Measurements from ENCODE around the gene USP40.
"Not testable (repeated sequence)": the region's sequence is repeated elsewhere in the genome, so short reads cannot be mapped to it uniquely, and the experiment has no call there.

The USP40 gene, protein sequence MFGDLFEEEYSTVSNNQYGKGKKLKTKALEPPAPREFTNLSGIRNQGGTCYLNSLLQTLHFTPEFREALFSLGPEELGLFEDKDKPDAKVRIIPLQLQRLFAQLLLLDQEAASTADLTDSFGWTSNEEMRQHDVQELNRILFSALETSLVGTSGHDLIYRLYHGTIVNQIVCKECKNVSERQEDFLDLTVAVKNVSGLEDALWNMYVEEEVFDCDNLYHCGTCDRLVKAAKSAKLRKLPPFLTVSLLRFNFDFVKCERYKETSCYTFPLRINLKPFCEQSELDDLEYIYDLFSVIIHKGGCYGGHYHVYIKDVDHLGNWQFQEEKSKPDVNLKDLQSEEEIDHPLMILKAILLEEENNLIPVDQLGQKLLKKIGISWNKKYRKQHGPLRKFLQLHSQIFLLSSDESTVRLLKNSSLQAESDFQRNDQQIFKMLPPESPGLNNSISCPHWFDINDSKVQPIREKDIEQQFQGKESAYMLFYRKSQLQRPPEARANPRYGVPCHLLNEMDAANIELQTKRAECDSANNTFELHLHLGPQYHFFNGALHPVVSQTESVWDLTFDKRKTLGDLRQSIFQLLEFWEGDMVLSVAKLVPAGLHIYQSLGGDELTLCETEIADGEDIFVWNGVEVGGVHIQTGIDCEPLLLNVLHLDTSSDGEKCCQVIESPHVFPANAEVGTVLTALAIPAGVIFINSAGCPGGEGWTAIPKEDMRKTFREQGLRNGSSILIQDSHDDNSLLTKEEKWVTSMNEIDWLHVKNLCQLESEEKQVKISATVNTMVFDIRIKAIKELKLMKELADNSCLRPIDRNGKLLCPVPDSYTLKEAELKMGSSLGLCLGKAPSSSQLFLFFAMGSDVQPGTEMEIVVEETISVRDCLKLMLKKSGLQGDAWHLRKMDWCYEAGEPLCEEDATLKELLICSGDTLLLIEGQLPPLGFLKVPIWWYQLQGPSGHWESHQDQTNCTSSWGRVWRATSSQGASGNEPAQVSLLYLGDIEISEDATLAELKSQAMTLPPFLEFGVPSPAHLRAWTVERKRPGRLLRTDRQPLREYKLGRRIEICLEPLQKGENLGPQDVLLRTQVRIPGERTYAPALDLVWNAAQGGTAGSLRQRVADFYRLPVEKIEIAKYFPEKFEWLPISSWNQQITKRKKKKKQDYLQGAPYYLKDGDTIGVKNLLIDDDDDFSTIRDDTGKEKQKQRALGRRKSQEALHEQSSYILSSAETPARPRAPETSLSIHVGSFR

DNA sequence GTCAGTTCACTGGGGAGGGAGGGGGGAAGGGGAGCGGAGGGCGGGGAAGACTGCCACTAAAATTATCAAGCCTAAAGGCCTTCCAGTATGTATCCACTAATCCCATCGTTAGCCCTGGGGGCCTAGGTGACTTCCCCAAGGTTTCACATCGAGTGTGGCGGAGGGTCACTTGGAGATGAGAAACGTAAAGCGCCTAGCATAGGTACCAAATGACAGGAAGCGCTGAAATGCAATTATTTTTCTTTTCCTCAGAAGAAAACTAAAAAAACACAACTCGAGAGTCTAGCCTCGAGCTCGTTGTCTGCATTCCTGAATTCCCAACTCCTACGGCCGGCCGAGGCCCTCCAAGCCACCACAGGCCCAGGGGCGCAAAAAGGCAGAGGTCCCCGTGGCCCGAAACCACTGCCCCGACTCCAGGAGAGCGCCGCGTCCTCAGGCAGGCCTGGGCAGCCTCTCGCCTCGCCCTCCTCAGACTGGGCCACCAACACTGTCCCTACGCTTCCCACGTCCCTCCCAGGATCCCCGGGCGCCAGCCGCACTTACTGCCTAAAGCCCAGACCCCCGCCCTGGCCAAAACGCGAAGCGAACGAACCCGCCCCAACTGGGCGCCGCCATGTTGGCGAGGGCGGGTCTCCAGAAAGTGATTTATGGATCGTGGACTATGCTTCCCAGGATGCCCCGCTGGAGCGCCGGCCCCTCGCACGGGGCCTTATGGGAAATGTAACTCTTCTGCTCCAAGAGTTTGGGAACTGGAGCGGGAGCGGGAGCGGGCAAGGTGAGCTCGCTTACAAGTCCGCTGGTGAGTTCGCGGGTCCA is at the start of gene USP40:
Gene USP40, minus strand, starts transcription at position 642 of the 816 bp plus-strand sequence. CDS start 1,228 bp downstream, outside the sequence.
- peak; percentile 36 to 44 for DNase-seq

DNA sequence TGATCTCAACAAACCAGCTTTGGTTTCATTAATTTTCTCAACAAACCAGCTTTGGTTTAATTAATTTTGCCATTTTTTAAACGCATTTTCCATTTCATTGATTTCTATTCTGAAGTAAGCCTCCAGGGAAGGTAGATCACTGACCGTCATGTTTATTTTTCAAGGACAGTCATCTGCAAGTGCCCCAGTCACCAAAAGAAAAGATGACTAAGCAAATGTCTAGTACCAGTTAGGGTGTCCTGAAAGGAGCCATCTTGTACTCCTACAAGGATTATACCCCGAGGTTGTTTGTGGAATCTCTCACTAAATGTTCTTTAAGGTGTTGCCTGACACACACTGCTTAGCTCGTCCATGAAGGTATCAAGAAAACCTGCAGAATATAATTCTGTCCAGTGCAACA is 44.7 kb upstream of the USP40 start:
- no peak for DNase-seq

DNA sequence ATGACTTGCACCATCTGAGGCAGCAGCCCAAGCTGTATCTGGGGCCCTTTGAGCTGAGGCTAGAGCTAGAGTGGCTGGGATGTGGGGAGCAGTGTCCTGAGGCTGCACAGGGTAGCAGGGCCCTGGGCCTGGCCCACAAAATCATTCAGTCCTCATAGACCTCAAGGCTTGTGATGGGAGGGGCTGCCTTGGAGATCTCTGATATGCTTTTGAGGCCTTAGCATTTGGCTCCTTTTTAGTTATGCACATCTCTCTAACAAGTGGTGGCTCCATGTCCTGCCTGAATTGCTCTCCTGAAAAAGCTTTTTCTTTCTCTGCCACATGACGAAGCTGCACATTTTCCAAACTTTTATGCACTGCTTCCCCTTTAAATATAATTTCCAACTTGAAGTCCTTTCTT is 39.1 kb upstream of the USP40 start:
- DNase-seq, result no peak

DNA sequence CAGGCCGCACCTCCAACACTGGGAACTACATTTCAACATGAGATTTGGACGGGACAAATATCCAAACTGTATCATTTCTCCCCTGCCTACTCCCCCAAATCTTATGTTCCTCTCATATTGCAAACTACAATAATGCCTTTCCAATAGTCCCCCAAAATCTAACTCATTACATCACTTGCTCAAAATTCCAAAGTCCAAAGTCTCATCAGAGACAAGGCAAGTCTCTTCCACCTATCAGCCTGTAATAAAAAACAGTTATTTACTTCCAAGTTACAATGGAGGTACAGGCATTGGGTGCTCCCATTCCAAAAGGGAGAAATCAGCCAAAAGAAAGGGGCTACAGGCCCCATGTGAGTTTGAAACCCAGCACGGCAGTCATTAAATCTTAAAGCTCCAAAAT is 38.2 kb upstream of the USP40 start:
- no peak for DNase-seq

DNA sequence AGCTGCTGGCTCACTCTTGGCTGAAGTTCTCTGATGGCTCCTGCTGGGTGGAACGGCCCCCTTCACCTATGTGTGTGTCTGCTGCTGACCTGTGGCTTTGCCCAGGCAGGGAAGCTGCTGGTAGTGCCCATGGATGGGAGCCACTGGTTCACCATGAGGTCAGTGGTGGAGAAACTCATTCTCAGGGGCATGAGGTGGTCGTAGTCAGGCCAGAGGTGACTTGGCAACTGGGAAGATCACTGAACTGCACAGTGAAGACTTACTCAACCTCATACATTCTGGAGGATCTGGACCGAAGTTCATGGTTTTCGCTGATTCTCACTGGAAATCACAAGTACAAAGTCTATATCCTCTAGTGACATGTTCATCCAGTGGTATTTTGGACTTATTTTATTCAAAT is 36.9 kb upstream of the USP40 start:
- no peak for DNase-seq

DNA sequence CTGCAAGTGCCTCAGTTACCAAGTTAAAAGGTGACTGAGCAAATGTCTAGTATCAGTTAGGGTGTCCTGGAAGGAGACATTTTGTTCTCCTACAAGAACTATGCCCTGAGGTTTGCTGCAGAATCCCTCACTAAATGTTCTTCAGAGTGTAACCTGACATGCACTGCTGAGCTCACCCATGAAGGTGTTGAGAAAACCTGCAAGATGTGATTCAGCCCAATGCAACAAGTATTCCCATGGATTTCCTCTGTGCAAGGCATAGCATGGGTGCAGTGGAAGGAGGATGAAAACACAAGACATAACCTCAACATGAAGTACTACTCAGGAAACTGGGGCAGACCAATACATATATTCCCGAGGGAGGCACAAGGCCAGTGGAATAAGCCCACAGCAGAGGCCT is 35.5 kb upstream of the USP40 start:
- no peak for DNase-seq

DNA sequence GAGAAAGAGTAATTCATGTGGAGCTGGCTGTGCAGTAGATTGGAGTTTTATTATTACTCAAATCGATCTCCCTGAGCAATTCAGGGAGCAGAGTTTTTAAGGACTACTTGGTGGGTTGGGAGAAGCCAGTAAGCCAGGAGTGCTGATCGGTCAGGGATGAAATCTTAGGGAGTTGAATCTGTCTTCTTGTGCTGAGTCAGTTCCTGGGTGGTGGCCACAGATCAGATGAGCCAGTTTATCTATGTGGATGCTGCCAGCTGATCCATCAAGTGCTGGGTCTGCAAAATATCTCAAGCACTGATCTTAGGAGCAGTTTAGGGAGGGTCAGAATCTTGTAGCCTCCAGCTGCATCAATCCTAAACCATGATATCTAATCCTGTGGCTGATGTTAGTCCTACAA is 33.8 kb upstream of the USP40 start:
- DNase-seq, result no peak

DNA sequence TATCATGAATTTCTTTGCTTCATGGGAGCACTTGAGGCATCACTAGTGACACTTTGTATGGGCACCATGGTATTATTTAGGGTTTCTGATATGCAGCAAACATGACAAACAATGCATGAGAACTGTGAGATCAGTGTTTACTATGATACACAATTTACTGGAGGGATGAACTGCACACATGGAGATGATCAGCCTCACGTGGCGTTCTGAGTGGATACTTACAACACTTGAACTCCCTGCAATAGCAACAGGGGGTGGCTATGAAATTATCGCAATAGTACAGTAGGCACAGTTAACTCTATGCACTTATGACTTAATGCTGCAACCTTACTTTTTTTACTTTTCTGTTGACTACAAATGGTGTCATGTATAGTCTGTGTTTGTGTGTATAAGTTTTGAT is 32.4 kb upstream of the USP40 start:
- no peak for DNase-seq

DNA sequence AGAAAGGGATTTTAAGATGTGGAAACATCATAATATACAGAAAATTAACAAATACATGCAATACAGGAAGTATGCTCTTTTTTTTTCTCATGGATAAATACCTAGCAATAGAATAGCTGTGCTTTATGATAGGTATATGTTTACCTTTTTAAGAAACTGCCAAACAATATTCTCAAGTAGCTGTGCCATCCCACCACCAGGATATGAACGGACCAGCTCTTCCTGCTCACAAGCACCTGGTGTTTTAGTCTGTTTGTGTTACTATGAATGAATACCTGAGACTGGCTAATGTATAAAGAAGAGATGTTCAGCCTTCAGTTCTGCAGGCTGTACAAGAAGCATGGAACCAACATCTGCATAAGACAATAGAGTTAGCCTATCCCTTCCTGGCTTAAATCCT is 30.9 kb upstream of the USP40 start:
- DNase-seq, result no peak

DNA sequence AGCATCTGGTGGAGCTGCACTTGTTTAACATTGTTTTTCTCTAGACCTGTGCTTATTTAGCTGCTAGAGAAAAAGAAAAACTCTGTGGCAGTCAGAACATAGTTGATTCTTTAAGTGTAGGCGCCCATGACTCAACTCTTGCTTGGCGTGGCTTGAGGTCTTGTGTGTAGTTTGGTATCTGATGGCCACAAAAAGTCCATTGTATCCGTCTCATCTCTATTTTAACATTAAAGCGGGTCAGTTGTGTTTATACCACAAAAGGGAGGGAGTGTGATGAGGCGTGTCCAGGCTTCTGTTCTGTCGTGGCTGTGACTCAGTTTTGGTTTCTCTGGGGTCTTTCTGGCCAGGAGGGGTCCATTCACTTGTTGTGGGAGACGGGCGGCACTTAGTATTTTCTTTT is 26.6 kb upstream of the USP40 start:
- no peak for DNase-seq

DNA sequence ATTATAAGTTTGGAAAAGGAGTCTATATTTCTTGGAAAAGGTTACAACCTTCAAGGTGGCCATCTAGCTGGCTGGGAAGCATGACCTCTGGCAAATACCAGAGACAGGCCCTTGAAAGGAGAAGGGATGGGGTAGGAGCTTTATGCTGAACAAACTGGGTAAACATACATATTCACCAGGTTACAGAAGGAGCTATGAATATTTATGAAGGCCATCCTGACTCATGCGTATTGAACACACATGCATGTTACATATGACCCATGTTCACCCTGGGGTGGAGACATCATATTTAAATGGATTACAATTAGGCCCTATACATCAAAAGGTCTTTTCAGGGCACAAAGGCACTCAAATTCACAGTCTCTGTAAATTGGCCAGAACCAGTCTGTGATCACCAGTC is 26.1 kb upstream of the USP40 start:
- not testable (repeated sequence) for DNase-seq

DNA sequence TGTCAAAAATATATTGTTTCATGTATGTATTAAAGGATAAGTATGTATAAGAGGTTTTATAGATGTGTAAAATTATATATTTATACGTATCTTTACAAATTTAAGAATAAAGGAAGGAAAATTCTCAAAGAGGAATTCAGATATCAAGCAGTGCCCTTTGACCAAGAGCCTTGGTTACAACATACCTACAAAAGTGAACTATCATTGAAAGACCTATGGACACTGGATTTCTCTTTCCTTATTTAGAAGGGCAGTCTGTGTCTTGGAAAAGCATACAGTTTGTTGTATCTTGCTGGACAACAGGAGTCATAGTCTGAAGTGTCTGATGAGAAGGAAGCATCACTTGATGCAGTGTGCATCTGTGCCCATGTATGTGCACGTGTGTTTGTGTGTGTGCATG is 21.8 kb upstream of the USP40 start:
- no peak for DNase-seq

DNA sequence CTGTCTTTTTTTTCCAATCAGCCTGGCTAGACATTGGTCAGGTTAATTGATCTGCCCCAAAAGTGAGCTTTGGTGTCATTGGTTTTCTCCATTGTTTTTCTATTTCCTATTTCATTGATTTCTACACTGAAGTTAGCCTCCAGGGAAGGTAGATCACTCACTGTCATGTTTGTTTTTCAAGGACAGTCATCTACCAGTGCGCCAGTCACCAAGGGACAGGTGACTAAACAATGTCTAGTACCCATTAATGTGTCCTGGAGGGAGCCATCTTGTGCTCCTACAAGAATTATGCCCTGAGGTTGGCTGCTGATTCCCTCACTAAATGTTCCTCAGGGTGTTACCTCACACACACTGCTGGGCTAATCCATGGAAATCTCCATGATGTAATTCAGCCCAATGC is 17.6 kb upstream of the USP40 start:
- DNase-seq, result no peak

DNA sequence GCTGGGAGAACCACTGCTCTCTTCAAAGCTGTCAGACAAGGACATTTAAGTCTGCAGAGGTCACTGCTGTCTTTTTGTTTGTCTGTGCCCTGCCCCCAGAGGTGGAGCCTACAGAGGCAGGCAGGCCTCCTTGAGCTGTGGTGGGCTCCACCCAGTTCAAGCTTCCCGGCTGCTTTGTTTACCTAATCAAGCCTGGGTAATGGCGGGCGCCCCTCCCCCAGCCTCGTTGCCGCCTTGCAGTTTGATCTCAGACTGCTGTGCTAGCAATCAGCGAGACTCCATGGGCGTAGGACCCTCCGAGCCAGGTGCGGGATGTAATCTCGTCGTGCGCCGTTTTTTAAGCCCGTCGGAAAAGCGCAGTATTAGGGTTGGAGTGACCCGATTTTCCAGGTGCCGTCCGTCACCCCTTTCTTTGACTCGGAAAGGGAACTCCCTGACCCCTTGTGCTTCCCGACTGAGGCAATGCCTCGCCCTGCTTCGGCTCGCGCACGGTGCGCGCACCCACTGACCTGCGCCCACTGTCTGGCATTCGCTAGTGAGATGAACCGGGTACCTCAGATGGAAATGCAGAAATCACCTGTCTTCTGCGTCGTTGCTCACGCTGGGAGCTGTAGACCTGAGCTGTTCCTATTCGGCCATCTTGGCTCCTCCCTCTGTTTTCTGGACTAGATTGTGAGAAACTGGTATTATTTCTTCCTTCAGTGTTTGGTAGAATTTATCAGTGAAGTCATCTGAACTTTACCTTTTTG is 16.8 kb upstream of the USP40 start:
- not testable (repeated sequence) for DNase-seq

DNA sequence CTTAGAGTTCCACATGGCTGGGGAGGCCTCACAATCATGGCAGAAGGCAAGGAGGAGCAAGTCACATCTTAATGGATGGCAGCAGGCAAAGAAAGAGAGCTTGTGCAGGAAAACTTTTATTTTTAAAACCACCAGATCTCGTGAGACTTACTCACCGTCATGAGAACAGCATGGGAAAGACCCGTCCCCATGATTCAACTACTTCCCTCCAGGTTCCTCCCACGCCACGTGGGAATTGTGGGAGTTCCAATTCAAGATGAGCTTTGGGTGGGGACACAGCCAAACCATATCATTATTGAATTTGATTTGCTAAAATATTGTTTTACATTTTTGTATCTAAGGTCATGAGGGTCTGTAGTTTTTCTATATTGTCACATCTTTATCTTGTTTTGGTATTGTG is 10.8 kb upstream of the USP40 start:
- DNase-seq, result not testable (repeated sequence)

DNA sequence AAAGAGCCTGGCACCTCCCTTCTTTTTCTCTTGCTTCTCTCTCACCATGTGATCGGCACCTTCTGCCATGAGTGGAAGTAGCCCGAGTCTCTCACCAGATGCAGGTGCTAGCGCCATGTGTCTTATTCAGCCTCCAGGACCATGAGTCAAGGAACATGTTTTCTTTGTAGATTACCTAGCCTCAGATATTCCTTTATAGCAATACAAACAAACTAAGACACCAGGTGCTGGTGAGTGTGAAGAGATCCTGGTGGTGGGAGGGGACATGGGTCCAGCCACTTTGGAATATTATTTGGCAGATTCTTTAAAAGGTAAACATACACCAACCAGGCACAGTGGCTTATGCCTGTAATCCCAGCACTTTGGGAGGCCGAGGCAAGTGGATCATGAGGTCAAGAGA is 5.9 kb upstream of the USP40 start:
- DNase-seq, result no peak

DNA sequence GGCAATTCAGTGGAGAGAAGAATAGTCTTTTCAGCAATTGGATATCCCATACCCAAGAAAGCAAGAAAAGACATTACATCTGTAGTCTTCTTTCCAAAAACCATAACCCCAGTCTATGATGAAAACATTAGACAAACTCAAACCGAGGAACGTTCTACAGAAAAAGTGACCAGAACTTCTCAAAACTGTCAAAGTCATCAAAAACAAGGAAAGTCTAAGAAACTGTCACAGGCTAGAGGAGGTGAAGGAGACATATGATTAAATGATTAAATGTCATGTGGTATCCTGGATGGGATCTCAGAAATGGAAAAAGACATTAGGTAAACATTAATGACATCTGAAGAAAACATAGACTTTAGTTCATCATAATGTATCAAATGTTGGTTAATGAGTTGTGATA is 4.9 kb upstream of the USP40 start:
- no peak for DNase-seq

DNA sequence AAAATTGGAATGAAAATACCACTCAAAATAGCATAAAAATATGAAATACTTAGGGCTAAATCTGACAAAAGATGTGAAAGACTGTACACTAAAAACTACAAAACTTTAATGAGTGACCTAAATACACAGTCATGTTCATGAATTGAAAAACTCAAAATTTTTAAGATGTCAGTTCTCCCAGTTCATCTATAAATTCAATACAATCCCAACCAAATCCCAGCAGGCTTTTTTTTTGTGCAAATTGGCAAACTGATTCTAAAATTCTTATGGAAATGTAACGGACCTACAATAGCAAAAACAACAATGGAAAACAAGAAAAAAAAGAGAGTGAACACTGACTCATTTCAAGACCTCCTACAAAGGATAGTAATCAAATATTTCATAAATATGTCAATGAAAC is 4.4 kb upstream of the USP40 start:
- no peak for DNase-seq

DNA sequence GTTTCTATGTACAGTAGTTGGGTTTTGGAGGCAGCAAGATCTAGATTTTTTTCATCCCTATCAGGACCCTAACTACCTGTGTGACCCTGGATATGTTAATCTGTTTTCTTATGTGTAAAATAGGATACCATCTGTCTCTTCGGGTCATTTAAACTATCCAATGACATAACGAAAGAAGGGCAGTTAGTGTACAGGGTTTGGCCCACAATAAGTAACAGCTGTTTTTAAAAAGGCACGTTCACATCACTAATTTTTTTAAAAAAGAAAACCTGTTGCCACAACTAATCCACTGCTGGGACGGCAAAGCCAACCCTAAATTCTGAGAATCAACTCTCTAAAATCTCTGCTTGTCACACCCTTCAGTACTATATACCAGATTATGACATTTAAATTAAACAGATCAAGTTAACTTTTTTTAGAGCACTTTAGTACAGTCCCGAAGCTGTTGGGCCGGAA is 869 bp downstream of the USP40 start:
- DNase-seq, result no peak

DNA sequence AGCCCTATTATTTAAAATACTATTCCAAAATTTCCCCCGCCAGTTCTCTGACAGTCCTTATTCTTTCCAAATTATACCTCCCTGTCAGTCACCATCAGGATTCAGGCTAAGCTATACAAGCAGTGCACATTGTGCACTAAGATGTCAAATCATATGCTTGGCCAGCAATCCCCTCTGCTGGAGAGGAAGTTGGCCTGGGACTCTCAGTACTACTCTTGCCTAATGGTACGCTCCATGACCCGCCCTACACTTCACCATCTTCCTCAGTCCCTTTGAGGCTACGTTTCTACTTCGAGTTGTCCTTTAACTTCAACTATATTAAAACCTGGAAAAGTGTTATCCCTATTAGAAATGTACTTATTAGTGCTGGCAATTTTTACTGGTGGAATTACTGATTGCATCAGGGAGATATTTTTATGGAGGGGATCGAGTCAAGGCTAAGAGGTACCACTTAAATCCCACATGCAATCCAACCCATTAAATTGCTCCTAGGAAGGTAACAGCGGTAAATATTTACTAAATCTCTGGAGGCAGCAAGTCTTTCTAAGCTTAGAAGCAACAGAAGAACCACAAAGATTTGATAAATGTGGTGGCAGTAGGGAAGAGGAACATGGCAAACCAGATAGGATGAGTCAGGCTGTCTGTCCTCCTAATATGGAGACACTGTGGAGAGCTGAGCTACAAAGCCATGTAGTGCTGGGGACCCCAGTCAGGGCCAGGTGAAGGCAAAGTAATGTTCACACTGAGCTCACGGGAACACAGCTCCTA is 2.7 kb downstream of the USP40 start:
- DNase-seq, result no peak

Measured in activated CD4-positive, alpha-beta T cell treated with anti-CD3 and anti-CD28 coated beads, Interleukin-2, amount 50 U/mL, for 4 hours (primary cell).